ENCODE data around the gene KRT79. TPM values are rescaled to one million over a fixed set of nuclear protein-coding genes. Genes with fewer than 3 reads are reported as not detected.

KRT79 gene
- total and polyA plus RNA-seq, 2 donors (not counting 1 experiment from before 2014, with no cell fraction given), result not detected

- TF ChIP-seq EZH2 (IDR thresholded peaks at IDR 0.05; ENCODE audit: low read length, missing control alignments) (no peak), CTCF (conservative IDR thresholded peaks at IDR 0.05 in 1 of 2, IDR thresholded peaks at IDR 0.05 in 1 of 2; ENCODE audit: low read depth in 1 of 2, low read length in 2 of 2) (no peak)
- Histone ChIP-seq H3K9ac (ENCODE audit: insufficient read depth, low read length) (no peak overlapping the region), H3K4me3 (replicated peaks in 1 of 4; ENCODE audit: control extremely low read depth in 1 of 4, insufficient read depth in 1 of 4, low read depth in 3 of 4, low read length in 4 of 4) (no peak overlapping the region), H4K20me1 (ENCODE audit: control insufficient read depth, extremely low read depth, insufficient read depth, low read length) (no peaks in the 10 kb centered on the region), H3K36me3 (ENCODE audit: control insufficient read depth, insufficient read depth, low read length) (no peaks in the 10 kb centered on the region), H3K27me3 (ENCODE audit: control insufficient read depth, insufficient read depth, low read length) (peaks cover 4% of the 10 kb centered on the region), H3K4me2 (ENCODE audit: extremely low read depth, insufficient read depth, low read length) (no peak overlapping the region), H3K4me1 (ENCODE audit: control insufficient read depth, extremely low read depth, insufficient read depth, low read length) (no peaks in the 10 kb centered on the region), H3K27ac (ENCODE audit: insufficient read depth, low read length) (no peak overlapping the region), H3K9me3 (ENCODE audit: control insufficient read depth, insufficient read depth, low read depth, low read length) (no peaks in the 10 kb centered on the region), H3K79me2 (ENCODE audit: control insufficient read depth, insufficient read depth, low read length) (no peaks in the 10 kb centered on the region), H2AFZ (ENCODE audit: low read length) (no peak overlapping the region)
- no peak for DNase-seq (ENCODE audit: low read depth in 2 of 2)
Observed at GRCh38 chr12:52806821-52807543, 27.1 kb downstream of the KRT79 start.

DNA sequence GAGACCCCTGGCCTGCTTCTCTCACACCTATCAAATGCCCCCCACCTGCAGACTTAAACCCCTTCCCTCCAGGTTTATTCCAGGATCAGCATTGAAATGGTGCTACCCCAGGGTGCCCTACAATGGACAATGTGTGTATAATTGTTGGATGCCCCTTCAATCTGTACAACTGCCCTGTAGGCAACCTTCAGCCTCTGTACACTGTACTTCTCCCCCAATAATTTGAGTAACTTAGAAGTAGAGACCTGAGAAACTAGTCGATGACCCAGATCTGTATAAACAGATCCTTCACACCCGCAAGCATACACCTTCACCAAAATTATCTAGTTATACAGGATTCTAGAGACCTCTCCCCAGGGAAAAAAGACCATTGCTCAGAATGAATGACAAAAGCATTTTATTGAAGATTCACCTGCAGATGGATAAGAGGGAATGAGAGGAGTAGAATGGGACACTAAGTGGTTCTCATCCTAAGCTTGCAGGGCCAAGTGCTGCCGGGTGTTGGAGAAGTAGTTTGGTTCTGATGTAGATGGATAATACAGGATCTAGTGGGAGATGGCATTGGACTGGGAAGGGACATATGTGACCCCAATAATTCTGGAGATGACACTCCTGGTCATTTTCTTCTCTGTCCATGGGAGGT lies 27.8 kb downstream of the KRT79 start:
- H3K36me3 ChIP-seq (ENCODE audit: control insufficient read depth, insufficient read depth, low read length), result no peaks in the 10 kb centered on the region
- H3K9ac ChIP-seq (ENCODE audit: insufficient read depth, low read length), result no peak overlapping the region
- no peak overlapping the region for H3K27ac ChIP-seq (ENCODE audit: insufficient read depth, low read length)
- TF ChIP-seq CTCF (conservative IDR thresholded peaks at IDR 0.05 in 1 of 2, IDR thresholded peaks at IDR 0.05 in 1 of 2; ENCODE audit: low read depth in 1 of 2, low read length in 2 of 2), result no peak
- H3K79me2 ChIP-seq (ENCODE audit: control insufficient read depth, insufficient read depth, low read length), result no peaks in the 10 kb centered on the region
- peaks cover 4% of the 10 kb centered on the region for H3K27me3 ChIP-seq (ENCODE audit: control insufficient read depth, insufficient read depth, low read length)
- H3K9me3 ChIP-seq (ENCODE audit: control insufficient read depth, insufficient read depth, low read depth, low read length), result no peaks in the 10 kb centered on the region
- H3K4me3 ChIP-seq (replicated peaks in 1 of 4; ENCODE audit: control extremely low read depth in 1 of 4, insufficient read depth in 1 of 4, low read depth in 3 of 4, low read length in 4 of 4), result no peak overlapping the region
- H2AFZ ChIP-seq (ENCODE audit: low read length), result no peak overlapping the region
- no peaks in the 10 kb centered on the region for H4K20me1 ChIP-seq (ENCODE audit: control insufficient read depth, extremely low read depth, insufficient read depth, low read length)
- H3K4me2 ChIP-seq (ENCODE audit: extremely low read depth, insufficient read depth, low read length), result no peak overlapping the region
- DNase-seq (ENCODE audit: low read depth in 2 of 2), result no peak
- no peaks in the 10 kb centered on the region for H3K4me1 ChIP-seq (ENCODE audit: control insufficient read depth, extremely low read depth, insufficient read depth, low read length)

GRCh38 chr12:52805739-52806138 lies 28.4 kb downstream of the KRT79 start:
- Histone ChIP-seq H3K27me3 (ENCODE audit: control insufficient read depth, insufficient read depth, low read length) (peaks cover 4% of the 10 kb centered on the region), H3K27ac (ENCODE audit: insufficient read depth, low read length) (no peak overlapping the region), H4K20me1 (ENCODE audit: control insufficient read depth, extremely low read depth, insufficient read depth, low read length) (no peaks in the 10 kb centered on the region), H3K4me1 (ENCODE audit: control insufficient read depth, extremely low read depth, insufficient read depth, low read length) (no peaks in the 10 kb centered on the region), H3K4me3 (replicated peaks in 1 of 4; ENCODE audit: control extremely low read depth in 1 of 4, insufficient read depth in 1 of 4, low read depth in 3 of 4, low read length in 4 of 4) (no peak overlapping the region), H3K9me3 (ENCODE audit: control insufficient read depth, insufficient read depth, low read depth, low read length) (no peaks in the 10 kb centered on the region), H3K9ac (ENCODE audit: insufficient read depth, low read length) (no peak overlapping the region), H3K4me2 (ENCODE audit: extremely low read depth, insufficient read depth, low read length) (no peak overlapping the region), H3K36me3 (ENCODE audit: control insufficient read depth, insufficient read depth, low read length) (no peaks in the 10 kb centered on the region), H3K79me2 (ENCODE audit: control insufficient read depth, insufficient read depth, low read length) (no peaks in the 10 kb centered on the region), H2AFZ (ENCODE audit: low read length) (no peak overlapping the region)
- no peak for DNase-seq (ENCODE audit: low read depth in 2 of 2)
- no peak for TF ChIP-seq CTCF (conservative IDR thresholded peaks at IDR 0.05 in 1 of 2, IDR thresholded peaks at IDR 0.05 in 1 of 2; ENCODE audit: low read depth in 1 of 2, low read length in 2 of 2)
- TF ChIP-seq EZH2 (IDR thresholded peaks at IDR 0.05; ENCODE audit: low read length, missing control alignments), result no peak

Data from fibroblast of lung (primary cell).